GM23338 (cell line): ENCODE measurements around the gene ZBTB7B. TPM values are rescaled to one million over a fixed set of nuclear protein-coding genes. Genes with fewer than 3 reads are reported as not detected.

ENCODE experiments used
- ATAC-seq: fragments of 200-7000 bp; cut with Tn5 transposase; 3 replicates; pipeline ENCODE4 v1.9.1; 2020
- DNase-seq: peaks from one replicate; pipeline ENCODE4 v3.0.0-alpha.2; 2015; ENCODE audit warnings: low spot score
- H2AFZ ChIP-seq: fragments of 200-600 bp; sonication (generic); 2 replicates; pipeline ENCODE4 v1.8.0; 2016; ENCODE audit warnings: antibody characterized with exemption, mild to moderate bottlenecking, moderate library complexity
- H3F3A ChIP-seq: fragments of 200-600 bp; sonication (generic); replicated peaks from 2 replicates; pipeline ENCODE4 v1.8.0; 2017; ENCODE audit warnings: antibody characterized with exemption, mixed run types, low read depth
- H3K27ac ChIP-seq: fragments of 200-600 bp; sonication (generic); 2 replicates; pipeline ENCODE4 v1.6.1; 2016; ENCODE audit warnings: low read depth
- H3K27me3 ChIP-seq: fragments of 200-600 bp; sonication (generic); 2 replicates; pipeline ENCODE4 v1.8.0; 2016; ENCODE audit warnings: mild to moderate bottlenecking, mixed run types, moderate library complexity; ENCODE audit not compliant: insufficient read depth
- H3K36me3 ChIP-seq: fragments of 200-600 bp; sonication (generic); 2 replicates; pipeline ENCODE4 v1.8.0; 2016; ENCODE audit warnings: mild to moderate bottlenecking; ENCODE audit not compliant: insufficient read depth
- H3K4me1 ChIP-seq: fragments of 200-600 bp; sonication (generic); 2 replicates; pipeline ENCODE4 v1.8.0; 2016; ENCODE audit warnings: mild to moderate bottlenecking, moderate library complexity; ENCODE audit not compliant: insufficient read depth
- H3K4me2 ChIP-seq: fragments of 200-600 bp; sonication (generic); 2 replicates; pipeline ENCODE4 v1.7.1; 2017; ENCODE audit warnings: mixed run types
- H3K4me3 ChIP-seq: fragments of 200-600 bp; sonication (generic); 2 replicates; pipeline ENCODE4 v1.6.1; 2016; ENCODE audit warnings: mixed run types
- H3K79me2 ChIP-seq: fragments of 200-600 bp; sonication (generic); replicated peaks from 2 replicates; pipeline ENCODE4 v1.8.0; 2017; ENCODE audit warnings: mild to moderate bottlenecking; ENCODE audit not compliant: insufficient read depth
- H3K9me2 ChIP-seq: fragments of 200-600 bp; sonication (generic); 2 replicates; pipeline ENCODE4 v1.8.0; 2017; ENCODE audit not compliant: insufficient read depth
- H4K20me1 ChIP-seq: fragments of 200-600 bp; sonication (generic); replicated peaks from 2 replicates; pipeline ENCODE4 v1.8.0; 2017; ENCODE audit warnings: mild to moderate bottlenecking; ENCODE audit not compliant: insufficient read depth
- H3K27ac Mint-ChIP-seq: 2 replicates; pipeline ENCODE4 v1.8.0; 2020; ENCODE audit warnings: inconsistent platforms, mild to moderate bottlenecking, moderate library complexity, mixed read lengths
- H3K27me3 Mint-ChIP-seq: 3 replicates; pipeline ENCODE4 v1.8.0; 2022; ENCODE audit warnings: low read depth, mild to moderate bottlenecking, moderate library complexity, mixed read lengths, inconsistent platforms; ENCODE audit not compliant: insufficient read depth, poor library complexity
- H3K36me3 Mint-ChIP-seq: 3 replicates; pipeline ENCODE4 v1.8.0; 2021; ENCODE audit warnings: low read depth, mild to moderate bottlenecking, inconsistent platforms, moderate library complexity, mixed read lengths
- H3K4me1 Mint-ChIP-seq: 3 replicates; pipeline ENCODE4 v1.8.0; 2020; ENCODE audit warnings: mild to moderate bottlenecking, inconsistent platforms, mixed read lengths
- H3K4me3 Mint-ChIP-seq: 3 replicates; pipeline ENCODE4 v1.8.0; 2021; ENCODE audit warnings: moderate library complexity, mild to moderate bottlenecking, inconsistent platforms, mixed read lengths
- H3K9me3 Mint-ChIP-seq: 3 replicates; pipeline ENCODE4 v1.8.0; 2020; ENCODE audit warnings: moderate library complexity, mild to moderate bottlenecking, inconsistent platforms, mixed read lengths
- ETS1 ChIP-seq: IDR thresholded peaks from 2 replicates; pipeline ENCODE4 v1.6.1; 2016; ENCODE audit warnings: antibody characterized with exemption
- JUNB ChIP-seq: IDR thresholded peaks from one replicate; pipeline ENCODE4 v1.6.1; 2016; ENCODE audit warnings: antibody characterized with exemption; ENCODE audit not compliant: unreplicated experiment
- NANOG ChIP-seq: IDR thresholded peaks from 2 replicates; pipeline ENCODE4 v1.6.1; 2016; ENCODE audit warnings: antibody characterized with exemption, borderline replicate concordance
- POLR2AphosphoS5 ChIP-seq: IDR thresholded peaks from 2 replicates; pipeline ENCODE4 v1.6.1; 2016; ENCODE audit warnings: antibody characterized with exemption, low read depth
- STAT1 ChIP-seq: IDR thresholded peaks from one replicate; pipeline ENCODE4 v1.6.1; 2016; ENCODE audit warnings: antibody characterized with exemption; ENCODE audit not compliant: unreplicated experiment
- ZNF114 ChIP-seq: fragments of 250-450 bp; sonication (Bioruptor Pico); IDR thresholded peaks from 2 replicates; pipeline ENCODE4 v1.5.0; 2020; ENCODE audit warnings: mild to moderate bottlenecking, moderate library complexity
- ZNF331 ChIP-seq: fragments of 250-450 bp; sonication (Bioruptor Pico); IDR thresholded peaks from 2 replicates; pipeline ENCODE4 v1.5.0; 2020; ENCODE audit warnings: low read depth, mild to moderate bottlenecking, moderate library complexity
- ZNF462 ChIP-seq: fragments of 250-450 bp; sonication (Bioruptor Pico); IDR thresholded peaks from 2 replicates; pipeline ENCODE4 v1.5.0; 2020; ENCODE audit warnings: mild to moderate bottlenecking, moderate library complexity
- polyA plus RNA-seq: library from polyadenylated mRNA; unstranded; fragments of >200 nt; fragmentation: Nextera tagmentation; extraction: Ambion mirVana; gene quantifications from 2 replicates; pipeline ENCODE4 v1.2.1, GENCODE V29; 2016
- total RNA-seq: library from RNA; depleted of rRNA; stranded (reverse); fragments of >200 nt; shearing (Covaris generic); gene quantifications from 2 replicates; pipeline ENCODE4 v1.2.3, GENCODE V29; 2014

The ZBTB7B gene
- total and polyA plus RNA-seq, 2 experiments from 2014 or later: 3.6 to 32.6 TPM

GRCh38 chr1:154987326-154987725 is 15.3 kb upstream of the ZBTB7B start:
- Histone ChIP-seq H3F3A (peaks cover 11% of the 10 kb centered on the region; the same call in 1 of the 2 replicates), H3K79me2 (peaks cover 51% of the 10 kb centered on the region), H3K4me3 (no peak overlapping the region), H3K4me2 (no peak overlapping the region), H3K27ac (no peak overlapping the region; the same call in 1 of the 2 replicates), H4K20me1 (peaks cover 19% of the 10 kb centered on the region; the same call in 1 of the 2 replicates), H3K27me3 (no peaks in the 10 kb centered on the region), H3K36me3 (peaks cover 9% of the 10 kb centered on the region; the same call in 1 of the 2 replicates), H3K4me1 (peaks cover 9% of the 10 kb centered on the region), H2AFZ (no peak overlapping the region), H3K9me2 (no peaks in the 10 kb centered on the region)
- Mint-ChIP-seq H3K27me3 (peaks cover 9% of the 10 kb centered on the region), H3K4me3 (no peak overlapping the region), H3K36me3 (peaks cover 61% of the 10 kb centered on the region), H3K27ac (no peak overlapping the region), H3K4me1 (peaks cover 9% of the 10 kb centered on the region), H3K9me3 (no peaks in the 10 kb centered on the region; the same call in 2 of the 3 replicates)
- ATAC-seq (no peak), DNase-seq (no peak)
- no peak for TF ChIP-seq ZNF331 (CRISPR knock-in tag)
- no peak for TF ChIP-seq JUNB
- no peak for TF ChIP-seq ETS1
- no peak for TF ChIP-seq STAT1
- TF ChIP-seq NANOG: no peak

- H3K4me2 ChIP-seq: no peak overlapping the region
- peaks cover 51% of the 10 kb centered on the region for H3K79me2 ChIP-seq
- peaks cover 9% of the 10 kb centered on the region; the same call in 1 of the 2 replicates for H3K36me3 ChIP-seq
- H3K4me1 Mint-ChIP-seq: peaks cover 17% of the 10 kb centered on the region
- H3F3A ChIP-seq: peaks cover 12% of the 10 kb centered on the region; the same call in 1 of the 2 replicates
- TF ChIP-seq ZNF462 (CRISPR knock-in tag) (no peak), NANOG (no peak), ZNF114 (CRISPR knock-in tag) (no peak), STAT1 (no peak), POLR2AphosphoS5 (no peak)
- peak overlapping the region; percentile 35; the same call in 1 of the 2 replicates for H3K27ac Mint-ChIP-seq
- no peak overlapping the region for H3K4me3 Mint-ChIP-seq
- no peaks in the 10 kb centered on the region; the same call in 2 of the 3 replicates for H3K9me3 Mint-ChIP-seq
- ATAC-seq (no peak), DNase-seq (no peak)
- H3K27ac ChIP-seq: no peak overlapping the region
- peaks cover 9% of the 10 kb centered on the region for H3K4me1 ChIP-seq
- peaks cover 13% of the 10 kb centered on the region for H3K27me3 Mint-ChIP-seq
- no peaks in the 10 kb centered on the region for H3K9me2 ChIP-seq
- H4K20me1 ChIP-seq: peaks cover 19% of the 10 kb centered on the region; the same call in 1 of the 2 replicates
- no peak overlapping the region for H3K4me3 ChIP-seq
- peaks cover 65% of the 10 kb centered on the region for H3K36me3 Mint-ChIP-seq
- H3K27me3 ChIP-seq: no peaks in the 10 kb centered on the region
- no peak overlapping the region for H2AFZ ChIP-seq
Measured at GRCh38 chr1:154988058-154988954, 14.3 kb upstream of the ZBTB7B start.
